Kidney (tissue), 14 donors: ENCODE measurements around the gene HAT1. TPM values are rescaled to one million over a fixed set of nuclear protein-coding genes. Genes with fewer than 3 reads are reported as not detected.

Experiments
- DNase-seq, 5 donors: peaks; one replicate each; pipeline ENCODE4 v3.0.0-alpha.2; 2013 to 2020
- FAIRE-seq: peaks from 2 replicates; lab custom pipeline; 2012; peaks lifted over from hg19 to GRCh38; lab: Jason Lieb, UNC
- H3K27ac ChIP-seq, 2 donors: one replicate each; pipeline ENCODE4 v1.7.0; 2013; ENCODE audit warnings: low read depth in 2 of 2, low read length in 2 of 2, inconsistent platforms in 1 of 2
- H3K27me3 ChIP-seq: one replicate; pipeline ENCODE4 v1.7.1; 2013; ENCODE audit warnings: low read length, inconsistent platforms; ENCODE audit not compliant: control insufficient read depth, insufficient read depth
- H3K36me3 ChIP-seq, 3 donors: one replicate each; pipeline versions ENCODE4 v1.7.0 to v1.7.1; 2013; ENCODE audit warnings: low read length in 3 of 3, control low read depth in 1 of 3, inconsistent platforms in 1 of 3; ENCODE audit not compliant: insufficient read depth in 3 of 3, control insufficient read depth in 2 of 3
- H3K4me1 ChIP-seq, 3 donors: one replicate each; pipeline versions ENCODE4 v1.7.0 to v1.7.1; 2013; ENCODE audit warnings: low read length in 3 of 3, inconsistent platforms in 1 of 3, low read depth in 1 of 3; ENCODE audit not compliant: control insufficient read depth in 2 of 3, insufficient read depth in 2 of 3
- H3K4me3 ChIP-seq, 3 donors: one replicate each; pipeline versions ENCODE4 v1.7.0 to v1.8.1; 2013; ENCODE audit warnings: low read length in 3 of 3, control low read depth in 1 of 3, inconsistent platforms in 1 of 3
- H3K9ac ChIP-seq, 3 donors: one replicate each; pipeline versions ENCODE4 v1.7.0 to v1.7.1; 2013; ENCODE audit warnings: low read length in 3 of 3, control low read depth in 1 of 3, inconsistent platforms in 1 of 3
- H3K9me3 ChIP-seq, 3 donors: one replicate each; pipeline versions ENCODE4 v1.7.0 to v1.7.1; 2013; ENCODE audit warnings: low read length in 3 of 3, control low read depth in 1 of 3, inconsistent platforms in 1 of 3; ENCODE audit not compliant: control insufficient read depth in 2 of 3, insufficient read depth in 1 of 3
- intact Hi-C: fragments of 100-400 bp; cut with DNase I; formaldehyde crosslinking; loops from one replicate; pipeline ENCODE4 v1.11.1; 2022
- polyA plus RNA-seq: library from polyadenylated mRNA; stranded (reverse); fragments of 350-450 nt; fragmentation: Illumina TruSeq; extraction: RNeasy Lipid Tissue Mini Kit (QIAGEN cat#74804); gene quantifications from one replicate; pipeline ENCODE4 v1.2.3, GENCODE V29; 2014; ENCODE audit warnings: low read depth, low replicate concordance; ENCODE audit not compliant: insufficient read depth
- total RNA-seq: library from RNA; stranded (reverse); fragmentation: NEBNext Ultra II Directional; extraction: Animal tissue kit (Norgen Biotek cat#: 25700); gene quantifications from one replicate; pipeline ENCODE4 v1.2.1, GENCODE V29; 2021
- TF ChIP-seq, protein P1 (sequence below): IDR thresholded peaks from 3 replicates; pipeline ENCODE4 v1.5.1; 2012; ENCODE audit warnings: mild to moderate bottlenecking, moderate library complexity, borderline replicate concordance; ENCODE audit not compliant: insufficient read depth; ENCODE audit errors: extremely low read depth
- donor health status: control.
- donor health status: control.
- donor health status: control.
- donor health status: control.
- donor health status: control.
- donor health status: DM: yes; HTN: yes; CAD: no.
- donor health status: Normal renal cell carcinoma (clear cell type).

The HAT1 gene
- total and polyA plus RNA-seq, 2 donors from 2014 or later: 35.2 to 35.8 TPM

DNA sequence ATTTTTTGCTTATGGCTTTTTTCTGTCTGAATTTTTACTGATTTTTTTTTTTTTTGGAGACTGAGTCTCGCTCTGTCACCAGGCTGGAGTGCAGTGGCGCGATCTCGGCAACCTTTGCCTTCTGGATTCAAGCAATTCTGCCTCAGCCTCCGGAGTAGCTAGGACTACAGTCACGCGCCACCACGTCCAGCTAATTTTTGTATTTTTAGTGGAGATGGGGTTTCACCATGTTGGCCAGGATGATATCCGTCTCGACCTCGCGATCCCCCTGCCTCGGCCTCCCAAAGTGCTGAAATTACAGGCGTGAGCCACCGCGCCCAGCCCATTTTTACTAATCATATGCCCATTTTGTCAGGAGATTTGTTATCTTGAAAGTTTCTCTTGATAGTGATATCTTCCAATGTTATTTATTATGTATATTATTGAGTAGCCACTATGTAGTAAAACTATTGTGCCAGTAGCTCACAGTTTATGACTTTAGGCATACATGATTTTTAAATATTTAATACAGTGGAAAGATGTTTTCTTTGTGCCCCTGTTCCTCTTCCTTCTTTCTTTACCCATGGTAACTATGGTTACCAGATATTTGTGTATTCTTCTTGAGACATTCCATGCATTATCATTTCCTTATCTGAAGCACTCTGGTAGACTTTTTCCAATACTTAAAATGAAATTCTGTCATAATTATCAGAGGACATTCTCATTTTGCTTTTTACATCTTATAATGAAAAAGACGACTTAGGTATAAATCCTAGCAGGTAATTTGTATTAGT, 2.1 kb downstream of the HAT1 start:
- H3K9ac ChIP-seq: no peak overlapping the region
- TF ChIP-seq, protein P1, sequence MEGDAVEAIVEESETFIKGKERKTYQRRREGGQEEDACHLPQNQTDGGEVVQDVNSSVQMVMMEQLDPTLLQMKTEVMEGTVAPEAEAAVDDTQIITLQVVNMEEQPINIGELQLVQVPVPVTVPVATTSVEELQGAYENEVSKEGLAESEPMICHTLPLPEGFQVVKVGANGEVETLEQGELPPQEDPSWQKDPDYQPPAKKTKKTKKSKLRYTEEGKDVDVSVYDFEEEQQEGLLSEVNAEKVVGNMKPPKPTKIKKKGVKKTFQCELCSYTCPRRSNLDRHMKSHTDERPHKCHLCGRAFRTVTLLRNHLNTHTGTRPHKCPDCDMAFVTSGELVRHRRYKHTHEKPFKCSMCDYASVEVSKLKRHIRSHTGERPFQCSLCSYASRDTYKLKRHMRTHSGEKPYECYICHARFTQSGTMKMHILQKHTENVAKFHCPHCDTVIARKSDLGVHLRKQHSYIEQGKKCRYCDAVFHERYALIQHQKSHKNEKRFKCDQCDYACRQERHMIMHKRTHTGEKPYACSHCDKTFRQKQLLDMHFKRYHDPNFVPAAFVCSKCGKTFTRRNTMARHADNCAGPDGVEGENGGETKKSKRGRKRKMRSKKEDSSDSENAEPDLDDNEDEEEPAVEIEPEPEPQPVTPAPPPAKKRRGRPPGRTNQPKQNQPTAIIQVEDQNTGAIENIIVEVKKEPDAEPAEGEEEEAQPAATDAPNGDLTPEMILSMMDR: no peak
- H3K4me1 ChIP-seq: peaks cover 0 to 5% (median 4%) of the 10 kb centered on the region in 3 donors
- no peaks in the 10 kb centered on the region for H3K9me3 ChIP-seq
- peaks cover 0 to 4% (median 0%) of the 10 kb centered on the region in 3 donors for H3K36me3 ChIP-seq
- DNase-seq (no peak), FAIRE-seq (no peak)
- no peaks in the 10 kb centered on the region for H3K27me3 ChIP-seq
- no peak overlapping the region for H3K27ac ChIP-seq
- no peak overlapping the region for H3K4me3 ChIP-seq
- intact Hi-C loops: no loop called here

DNA sequence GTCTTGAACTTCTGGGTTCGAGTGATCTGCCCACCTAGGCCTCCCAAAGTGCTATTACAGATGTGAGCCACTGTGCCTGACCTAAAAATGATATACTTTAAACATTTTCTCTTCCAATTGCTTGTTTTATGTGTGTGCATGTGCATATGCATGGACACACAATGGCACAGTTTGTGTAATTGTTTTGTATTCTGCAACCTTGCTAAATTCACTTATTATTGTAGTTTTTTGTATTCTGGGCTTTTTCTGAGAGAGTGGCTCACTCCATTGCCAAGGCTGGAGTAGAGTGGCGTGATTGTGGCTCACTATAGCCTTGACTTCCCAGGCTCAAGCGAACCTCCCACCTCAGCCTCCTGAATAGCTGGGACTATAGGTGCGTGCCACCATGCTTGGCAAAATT, 8.1 kb downstream of the HAT1 start:
- H3K4me1 ChIP-seq: no peaks in the 10 kb centered on the region
- H3K9me3 ChIP-seq: no peaks in the 10 kb centered on the region
- peaks cover 0 to 4% (median 0%) of the 10 kb centered on the region in 3 donors for H3K36me3 ChIP-seq
- H3K27me3 ChIP-seq: no peaks in the 10 kb centered on the region
- no peak for FAIRE-seq
- no peak overlapping the region for H3K9ac ChIP-seq
- no peak for DNase-seq
- intact Hi-C loops: no loop called here
- H3K4me3 ChIP-seq: no peak overlapping the region
- TF ChIP-seq, protein P1: no peak
- no peak overlapping the region for H3K27ac ChIP-seq

DNA sequence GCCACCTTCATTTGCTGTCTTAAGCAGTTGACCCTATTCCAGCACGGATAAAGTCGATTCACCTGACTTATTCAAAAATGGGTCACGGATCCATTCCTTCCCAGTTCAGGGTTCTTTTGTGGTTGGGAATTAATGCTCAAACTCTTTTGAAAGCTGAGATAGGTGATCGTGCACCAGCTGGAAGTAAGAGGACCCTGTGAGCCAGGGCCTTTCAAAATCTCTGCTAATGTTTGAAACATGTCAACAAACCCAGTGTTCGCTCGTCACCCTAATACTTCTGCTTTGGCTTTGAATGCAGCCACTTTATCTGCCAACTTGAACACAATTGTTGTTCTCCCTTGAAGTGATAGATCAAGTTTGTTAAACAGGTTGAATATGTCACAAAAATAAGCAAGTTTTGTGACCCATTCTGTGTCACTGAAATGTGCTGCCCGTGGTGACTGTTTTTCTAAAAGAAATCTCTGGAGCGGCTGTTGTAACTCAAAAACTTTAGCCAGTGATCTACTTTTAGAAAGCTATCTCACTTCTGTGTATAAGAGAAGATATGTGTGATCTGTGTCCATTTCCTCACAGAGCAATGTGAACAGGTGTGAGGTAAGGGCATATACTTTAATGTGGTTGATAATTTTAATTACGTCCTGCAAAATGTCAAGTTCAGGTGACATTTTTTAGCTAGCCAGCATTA, 16.9 kb downstream of the HAT1 start:
- DNase-seq (no peak), FAIRE-seq (no peak)
- Histone ChIP-seq H3K4me3 (no peak overlapping the region), H3K27ac (no peak overlapping the region), H3K9me3 (no peaks in the 10 kb centered on the region), H3K9ac (no peak overlapping the region), H3K27me3 (no peaks in the 10 kb centered on the region), H3K4me1 (no peaks in the 10 kb centered on the region), H3K36me3 (peaks cover 0 to 4% (median 0%) of the 10 kb centered on the region in 3 donors)
- intact Hi-C loops: no loop called here
- TF ChIP-seq, protein P1: no peak
